Fibroblast of lung (primary cell): Measurements from ENCODE around the gene ICA1. TPM values are rescaled to one million over a fixed set of nuclear protein-coding genes. Genes with fewer than 3 reads are reported as not detected.

Source experiments
- DNase-seq, 2 donors: peaks; one replicate each; pipeline versions ENCODE4 v3.0.0 to v3.0.0-alpha.2; 2010; ENCODE audit warnings: low read depth in 2 of 2
- H2AFZ ChIP-seq: 2 replicates; pipeline ENCODE4 v1.5.1; 2012; ENCODE audit warnings: low read length, control low read depth, inconsistent platforms
- H3K27ac ChIP-seq: 2 replicates; pipeline ENCODE4 v1.5.1; 2011; ENCODE audit warnings: low read length, control low read depth; ENCODE audit not compliant: insufficient read depth
- H3K27me3 ChIP-seq: 2 replicates; pipeline ENCODE4 v1.5.1; 2011; ENCODE audit warnings: mild to moderate bottlenecking, low read length; ENCODE audit not compliant: control insufficient read depth, insufficient read depth
- H3K36me3 ChIP-seq: 2 replicates; pipeline ENCODE4 v1.5.1; 2011; ENCODE audit warnings: low read length; ENCODE audit not compliant: control insufficient read depth, insufficient read depth
- H3K4me1 ChIP-seq: 2 replicates; pipeline ENCODE4 v1.5.1; 2011; ENCODE audit warnings: low read length; ENCODE audit not compliant: control insufficient read depth, insufficient read depth; ENCODE audit errors: extremely low read depth
- H3K4me2 ChIP-seq: 2 replicates; pipeline ENCODE4 v1.5.1; 2011; ENCODE audit warnings: low read length, control low read depth; ENCODE audit not compliant: insufficient read depth; ENCODE audit errors: extremely low read depth
- H3K4me3 ChIP-seq, 4 experiments: fragments of 200-600 bp in 1 of 4; sonication (generic) in 1 of 4; replicated peaks in 1 of 4; 2 replicates each; pipeline ENCODE4 v1.5.1; 2011 to 2016; ENCODE audit warnings: low read length in 4 of 4, low read depth in 3 of 4, mild to moderate bottlenecking in 3 of 4, control low read depth in 2 of 4, inconsistent platforms in 1 of 4, mixed read lengths in 1 of 4; ENCODE audit not compliant: insufficient read depth in 1 of 4; ENCODE audit errors: control extremely low read depth in 1 of 4
- H3K79me2 ChIP-seq: 2 replicates; pipeline ENCODE4 v1.5.1; 2012; ENCODE audit warnings: mild to moderate bottlenecking, low read length, inconsistent platforms; ENCODE audit not compliant: control insufficient read depth, insufficient read depth
- H3K9ac ChIP-seq: 2 replicates; pipeline ENCODE4 v1.5.1; 2011; ENCODE audit warnings: mild to moderate bottlenecking, low read length, control low read depth; ENCODE audit not compliant: insufficient read depth
- H3K9me3 ChIP-seq: 2 replicates; pipeline ENCODE4 v1.5.1; 2012; ENCODE audit warnings: low read depth, low read length; ENCODE audit not compliant: control insufficient read depth, insufficient read depth
- H4K20me1 ChIP-seq: 2 replicates; pipeline ENCODE4 v1.5.1; 2011; ENCODE audit warnings: low read length; ENCODE audit not compliant: control insufficient read depth, insufficient read depth; ENCODE audit errors: extremely low read depth
- CTCF ChIP-seq, 2 donors: IDR thresholded peaks in 1 of 2; conservative IDR thresholded peaks in 1 of 2; 1 replicate in 1 of 2; 2 replicates in 1 of 2; pipeline ENCODE4 v1.5.1; 2011 to 2012; ENCODE audit warnings: low read length in 2 of 2, control low read depth in 1 of 2, inconsistent platforms in 1 of 2, low read depth in 1 of 2, mild to moderate bottlenecking in 1 of 2
- EZH2 ChIP-seq: IDR thresholded peaks from 2 replicates; pipeline ENCODE4 v1.5.1; 2012; ENCODE audit warnings: low read length, control low read depth, mild to moderate bottlenecking; ENCODE audit errors: missing control alignments
- polyA minus RNA-seq: library from RNA; depleted of rRNA, polyadenylated mRNA; stranded (reverse); fragments of >200 nt; gene quantifications from 2 replicates; pipeline ENCODE4 v1.2.3, GENCODE V29; 2011; ENCODE audit warnings: low replicate concordance
- polyA plus RNA-seq, 2 donors: library from polyadenylated mRNA; depleted of rRNA in 1 of 2; stranded (reverse) in 1 of 2; unstranded in 1 of 2; fragments of >200 nt; gene quantifications; 2 replicates each; pipeline ENCODE4 v1.2.1, GENCODE V29; 2011 to 2012; ENCODE audit warnings: missing spikeins in 1 of 2
- total RNA-seq: library from RNA; depleted of rRNA; stranded (reverse); fragments of >200 nt; gene quantifications from 2 replicates; pipeline ENCODE4 v1.2.1, GENCODE V29; 2014

Gene ICA1
- under 0.01 and 0.17 TPM in 2 replicates for total RNA-seq
- polyA plus RNA-seq, result 0.24 TPM in 1 of 2 replicates, not detected in the other
- 0.07 TPM in 1 of 2 replicates, not detected in the other for polyA plus RNA-seq (2012)
- polyA minus RNA-seq, result not detected in 2 replicates

- Histone ChIP-seq H3K9ac (no peak within 1 kb of the TSS), H3K27ac (no peak within 1 kb of the TSS), H3K36me3 (no peaks in the 10 kb centered on the region), H2AFZ (no peak within 1 kb of the TSS), H3K4me2 (no peak within 1 kb of the TSS), H4K20me1 (no peaks in the 10 kb centered on the region), H3K27me3 (no peaks in the 10 kb centered on the region), H3K4me1 (no peaks in the 10 kb centered on the region), H3K4me3 (peak within 1 kb of the TSS in 2 of 4 experiments; percentile 46 to 53), H3K9me3 (no peaks in the 10 kb centered on the region), H3K79me2 (no peaks in the 10 kb centered on the region)
- TF ChIP-seq CTCF (conservative IDR thresholded peaks at IDR 0.05 in 1 of 2, IDR thresholded peaks at IDR 0.05 in 1 of 2; ENCODE audit: low read depth in 1 of 2, low read length in 2 of 2), result no peak
- TF ChIP-seq EZH2, result no peak
- DNase-seq, result peak; percentile 8 to 41
Measured at GRCh38 chr7:8261711-8262695, at the start of gene ICA1. TSS of gene ICA1 (minus strand) at chr7:8262167. CDS start at chr7:8235926, 26,241 bp downstream.

GRCh38 chr7:8310876-8311275 is 48.9 kb upstream of the ICA1 start:
- Histone ChIP-seq H3K4me2 (no peak overlapping the region), H3K36me3 (no peaks in the 10 kb centered on the region), H3K4me3 (no peak overlapping the region), H3K79me2 (no peaks in the 10 kb centered on the region), H2AFZ (no peak overlapping the region), H3K27ac (no peak overlapping the region), H3K9me3 (no peaks in the 10 kb centered on the region), H4K20me1 (no peaks in the 10 kb centered on the region), H3K27me3 (no peaks in the 10 kb centered on the region), H3K4me1 (no peaks in the 10 kb centered on the region), H3K9ac (no peak overlapping the region)
- no peak for TF ChIP-seq EZH2
- TF ChIP-seq CTCF (conservative IDR thresholded peaks at IDR 0.05 in 1 of 2, IDR thresholded peaks at IDR 0.05 in 1 of 2; ENCODE audit: low read depth in 1 of 2, low read length in 2 of 2), result no peak
- no peak for DNase-seq

- H3K9ac ChIP-seq, result no peak overlapping the region
- H3K4me1 ChIP-seq, result no peaks in the 10 kb centered on the region
- H3K9me3 ChIP-seq, result no peaks in the 10 kb centered on the region
- no peak for DNase-seq
- no peaks in the 10 kb centered on the region for H3K27me3 ChIP-seq
- no peak overlapping the region for H3K4me3 ChIP-seq
- H2AFZ ChIP-seq, result no peak overlapping the region
- H3K27ac ChIP-seq, result no peak overlapping the region
- no peak overlapping the region for H3K4me2 ChIP-seq
- H4K20me1 ChIP-seq, result no peaks in the 10 kb centered on the region
- H3K36me3 ChIP-seq, result no peaks in the 10 kb centered on the region
- H3K79me2 ChIP-seq, result no peaks in the 10 kb centered on the region
- TF ChIP-seq CTCF (conservative IDR thresholded peaks at IDR 0.05 in 1 of 2, IDR thresholded peaks at IDR 0.05 in 1 of 2; ENCODE audit: low read depth in 1 of 2, low read length in 2 of 2), result no peak
- TF ChIP-seq EZH2, result no peak
Measured at GRCh38 chr7:8305625-8306388, 43.8 kb upstream of the ICA1 start.
